Gastrocnemius medialis (tissue), 4 donors: ENCODE results near the gene CIAO3.

ENCODE experiments used
- CTCF ChIP-seq, 5 experiments: fragments of 450-650 bp in 3 of 5; fragments of 200-600 bp in 2 of 5; sonication (generic) in 2 of 5; IDR thresholded peaks in 4 of 5; conservative IDR thresholded peaks in 1 of 5; 1 replicate in 4 of 5; 2 replicates in 1 of 5; pipeline ENCODE4 v1.5.1; 2016 to 2019; ENCODE audit warnings: antibody characterized with exemption in 5 of 5, mild to moderate bottlenecking in 3 of 5, moderate library complexity in 3 of 5
- POLR2A ChIP-seq, 2 donors: fragments of 450-650 bp; IDR thresholded peaks; one replicate each; pipeline ENCODE4 v1.6.1; 2017; ENCODE audit warnings: antibody characterized with exemption in 2 of 2, mild to moderate bottlenecking in 2 of 2, moderate library complexity in 2 of 2

- TF ChIP-seq CTCF (IDR thresholded peaks at IDR 0.05 in 4 of 5, conservative IDR thresholded peaks at IDR 0.05 in 1 of 5): no peak
- TF ChIP-seq POLR2A (IDR thresholded peaks at IDR 0.05): no peak
These were observed 988 bp downstream of the CIAO3 start for GRCh38 chr16:739560-740458.
